ELR (cell line): ENCODE data around the gene ARPC4.
"Not testable (repeated sequence)": the region's sequence is repeated elsewhere in the genome, so short reads cannot be mapped to it uniquely, and the experiment has no call there.

Experiments used
- DNase-seq: peaks from one replicate; pipeline ENCODE4 v3.0.0-alpha.2; 2015; ENCODE audit warnings: low read depth

Gene ARPC4

GRCh38 chr3:9825451-9826040, 32.7 kb downstream of the ARPC4 start:
- DNase-seq = no peak

GRCh38 chr3:9826815-9827573, 34.1 kb downstream of the ARPC4 start:
- peak; percentile 42 for DNase-seq

- DNase-seq = no peak
Observed at GRCh38 chr3:9828801-9829755, 36.2 kb downstream of the ARPC4 start.

GRCh38 chr3:9831253-9831652, 38.4 kb downstream of the ARPC4 start:
- DNase-seq = no peak

GRCh38 chr3:9833078-9833477, 40.2 kb downstream of the ARPC4 start:
- DNase-seq = no peak

GRCh38 chr3:9834520-9835380, 41.9 kb downstream of the ARPC4 start:
- DNase-seq = no peak

GRCh38 chr3:9837701-9838582, 45.1 kb downstream of the ARPC4 start:
- DNase-seq = peak; percentile 17

- no peak for DNase-seq
Observed at GRCh38 chr3:9838856-9839255, 46.0 kb downstream of the ARPC4 start.

- no peak for DNase-seq
Observed at GRCh38 chr3:9841015-9841414, 48.1 kb downstream of the ARPC4 start.

- peak; percentile 95 for DNase-seq
Observed at GRCh38 chr3:9843715-9844438, 51.0 kb downstream of the ARPC4 start, which contains the start of gene RPUSD3. RPUSD3 (minus strand) TSS chr3:9844008; CDS start chr3:9843990, 18 bp downstream.

GRCh38 chr3:9846231-9846630, 53.3 kb downstream of the ARPC4 start:
- no peak for DNase-seq

GRCh38 chr3:9846931-9847488, 54.1 kb downstream of the ARPC4 start:
- DNase-seq = no peak

GRCh38 chr3:9847870-9848269, 55.0 kb downstream of the ARPC4 start:
- not testable (repeated sequence) for DNase-seq

- peak; percentile 46 for DNase-seq
Observed at GRCh38 chr3:9848860-9849259, 56.0 kb downstream of the ARPC4 start.

GRCh38 chr3:9851383-9851782, 58.5 kb downstream of the ARPC4 start:
- not testable (repeated sequence) for DNase-seq

- DNase-seq = not testable (repeated sequence)
Observed at GRCh38 chr3:9851926-9852325, 59.0 kb downstream of the ARPC4 start.

- DNase-seq = peak; percentile 16
Observed at GRCh38 chr3:9852528-9852927, 59.6 kb downstream of the ARPC4 start.

- DNase-seq = not testable (repeated sequence)
Observed at GRCh38 chr3:9854291-9854940, 61.5 kb downstream of the ARPC4 start.

GRCh38 chr3:9855594-9855993, 62.7 kb downstream of the ARPC4 start:
- DNase-seq = no peak
